Loucy (cell line): ENCODE results near the gene PACRG.

ENCODE experiments used
- CTCF ChIP-seq: fragments of 200-600 bp; sonication (generic); conservative IDR thresholded peaks from 2 replicates; pipeline ENCODE4 v1.5.1; 2014; ENCODE audit warnings: mild to moderate bottlenecking, antibody characterized with exemption, low read length
- EZH2phosphoT487 ChIP-seq: fragments of 200-600 bp; IDR thresholded peaks from 2 replicates; pipeline ENCODE4 v1.6.1; 2018; ENCODE audit warnings: antibody characterized with exemption, mild to moderate bottlenecking, moderate library complexity, borderline replicate concordance

- no peak for TF ChIP-seq CTCF
- TF ChIP-seq EZH2phosphoT487 = no peak
These were observed 215.6 kb downstream of the PACRG start for GRCh38 chr6:162943369-162943768.
